ENCODE results near the gene CHST6. TPM values are rescaled to one million over a fixed set of nuclear protein-coding genes. Genes with fewer than 3 reads are reported as not detected.
A peak's percentile ranks its signal among the peaks of the same experiment; 100 is the strongest.
"Not testable (repeated sequence)": the region's sequence is repeated elsewhere in the genome, so short reads cannot be mapped to it uniquely, and the experiment has no call there.

Gene CHST6
- total RNA-seq, 1 donor from 2014 or later, result 1.5 TPM

GRCh38 chr16:75443298-75443697 lies 51.9 kb downstream of the CHST6 start:
- no peak for DNase-seq (ENCODE audit: low read depth, low spot score)

GRCh38 chr16:75433732-75434413 lies 61.4 kb downstream of the CHST6 start:
- peak; percentile 90 for DNase-seq (ENCODE audit: low read depth, low spot score)

- peak; percentile 80 for DNase-seq (ENCODE audit: low read depth, low spot score)
Measured at GRCh38 chr16:75432828-75433731, 62.2 kb downstream of the CHST6 start, which contains the start of gene CFDP1. Gene CFDP1 (minus strand): TSS chr16:75433503. CDS start chr16:75433352, 151 bp downstream.

- no peak for DNase-seq (ENCODE audit: low read depth, low spot score)
Measured at GRCh38 chr16:75429621-75430403, 65.4 kb downstream of the CHST6 start.

GRCh38 chr16:75426524-75426923 lies 68.7 kb downstream of the CHST6 start:
- DNase-seq (ENCODE audit: low read depth, low spot score), result not testable (repeated sequence)

- not testable (repeated sequence) for DNase-seq (ENCODE audit: low read depth, low spot score)
Measured at GRCh38 chr16:75424105-75424762, 71.0 kb downstream of the CHST6 start.

- no peak for DNase-seq (ENCODE audit: low read depth, low spot score)
Measured at GRCh38 chr16:75423723-75424104, 71.5 kb downstream of the CHST6 start.

Other genes with a start within 250 kb of the CHST6 start
- 118 and 122 TPM in 2 replicates for gene BCAR1, start 243.8 kb downstream of the CHST6 start, total RNA-seq
- 51.0 and 55.1 TPM in 2 replicates for gene CFDP1, start 61.9 kb downstream of the CHST6 start, total RNA-seq
- 25.1 and 49.3 TPM in 2 replicates for gene TMEM170A, start 30.8 kb downstream of the CHST6 start, total RNA-seq
- gene CHST5, start 40.7 kb upstream of the CHST6 start, total RNA-seq, result not detected in 2 replicates
- 15.0 and 19.2 TPM in 2 replicates for gene TMEM231, start 60.8 kb upstream of the CHST6 start, total RNA-seq
- 33.1 and 34.6 TPM in 2 replicates for gene GABARAPL2, start 70.9 kb upstream of the CHST6 start, total RNA-seq
- 55.0 and 59.7 TPM in 2 replicates for gene ADAT1, start 127.8 kb upstream of the CHST6 start, total RNA-seq
- 213 and 222 TPM in 2 replicates for gene KARS1, start 152.2 kb upstream of the CHST6 start, total RNA-seq
- 39.0 and 49.8 TPM in 2 replicates for gene TERF2IP, start 152.3 kb upstream of the CHST6 start, total RNA-seq
- not detected in 2 replicates for gene CPHXL2, start 181.6 kb upstream of the CHST6 start, total RNA-seq
- gene DUXB, start 206.0 kb upstream of the CHST6 start, total RNA-seq, result not detected in 2 replicates
- gene CPHXL, start 231.0 kb upstream of the CHST6 start, total RNA-seq, result not detected in 2 replicates